ENCODE results near the gene CAPRIN2.

Gene CAPRIN2

DNA sequence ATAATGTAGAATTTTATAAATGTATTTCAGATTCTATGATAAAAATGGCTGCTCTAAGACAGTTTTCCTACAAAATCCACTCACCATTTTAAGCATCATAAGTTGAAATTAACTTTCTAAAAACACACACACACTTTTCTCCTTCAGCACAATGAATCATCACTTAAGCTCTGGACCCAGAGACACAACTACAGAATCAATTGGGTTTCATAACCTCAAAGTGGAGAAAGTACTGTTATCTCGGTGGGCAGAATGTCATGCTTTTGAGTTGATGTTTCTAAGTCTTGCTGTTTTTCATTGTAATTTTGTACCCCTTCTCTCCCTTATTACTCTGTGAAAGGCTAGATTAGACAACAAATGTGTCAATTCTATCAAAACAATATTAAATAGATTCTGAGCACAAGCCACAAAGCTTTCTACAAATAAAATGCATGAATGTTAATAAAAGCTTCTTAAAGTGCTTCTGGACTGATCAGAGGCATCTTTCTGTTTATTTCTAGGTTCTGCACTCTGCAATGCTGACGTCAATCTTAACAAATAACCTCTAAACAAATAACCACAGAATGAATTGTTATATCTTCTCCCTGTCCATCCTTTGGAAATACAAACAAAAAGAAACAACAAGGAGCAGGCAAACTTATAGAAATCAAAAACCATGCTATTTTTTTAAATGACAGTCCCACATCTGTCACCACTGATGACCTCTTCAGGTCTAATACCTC, 67.3 kb downstream of the CAPRIN2 start:
- H3K27me3 Mint-ChIP-seq: no peaks in the 10 kb centered on the region
- H3K36me3 Mint-ChIP-seq (ENCODE audit: low read depth): peaks cover 33% of the 10 kb centered on the region
- H3K4me3 Mint-ChIP-seq: no peak overlapping the region
- no peak overlapping the region for H3K27ac Mint-ChIP-seq
- H3K9me3 Mint-ChIP-seq: no peaks in the 10 kb centered on the region
- peaks cover 28% of the 10 kb centered on the region for H3K4me1 Mint-ChIP-seq (ENCODE audit: low read depth)
- intact Hi-C loops (cut with micrococcal nuclease): no loop called here

DNA sequence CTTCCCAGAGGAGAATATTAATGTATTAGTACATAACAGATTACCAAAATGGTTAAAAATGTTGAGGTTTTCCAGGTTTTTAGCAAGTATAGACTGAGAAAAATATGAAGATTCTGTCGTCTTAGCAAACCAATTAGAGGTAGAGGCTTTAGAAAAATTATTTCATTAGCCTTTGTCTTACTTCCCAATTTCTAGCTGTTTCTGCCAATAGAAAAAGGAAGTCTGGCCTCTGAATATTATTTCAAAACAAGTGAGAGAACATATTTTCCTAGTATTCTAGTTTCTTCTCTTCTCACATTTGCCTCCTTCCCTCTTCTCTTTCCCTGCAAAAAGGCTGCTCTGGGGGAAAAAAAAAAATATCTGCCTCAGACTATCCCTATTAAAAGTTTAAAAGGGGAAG, 75.5 kb downstream of the CAPRIN2 start:
- Mint-ChIP-seq H3K27me3 (no peaks in the 10 kb centered on the region), H3K9me3 (no peaks in the 10 kb centered on the region), H3K4me3 (no peak overlapping the region), H3K36me3 (ENCODE audit: low read depth) (peaks cover 46% of the 10 kb centered on the region), H3K27ac (peak overlapping the region; percentile 59), H3K4me1 (ENCODE audit: low read depth) (peaks cover 33% of the 10 kb centered on the region)
- intact Hi-C loops (cut with micrococcal nuclease): loop anchor here (2.0 to 5.0 kb wide), 2 partner anchors 16 to 73 kb away; partner anchors contain the start of genes CAPRIN2 and IPO8

DNA sequence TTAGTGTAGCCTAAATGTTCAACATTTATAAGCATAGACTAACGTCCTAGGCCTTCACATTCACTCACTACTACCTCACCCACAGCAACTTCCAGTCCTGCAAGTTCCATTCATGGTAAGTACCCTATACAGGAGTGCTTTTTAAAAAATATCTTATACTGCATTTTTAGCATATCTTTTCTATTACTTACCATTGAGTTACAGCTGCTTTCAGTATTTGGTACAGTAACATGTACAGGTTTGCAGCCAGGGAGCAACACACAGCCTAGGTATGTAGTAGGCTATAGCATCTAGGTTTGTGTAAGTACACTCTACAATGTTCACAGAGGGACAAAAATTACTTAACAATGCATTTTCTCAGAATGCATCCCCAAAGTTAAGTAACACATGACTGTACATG, 76.5 kb downstream of the CAPRIN2 start:
- Mint-ChIP-seq H3K36me3 (ENCODE audit: low read depth) (peaks cover 39% of the 10 kb centered on the region), H3K27ac (peak overlapping the region; percentile 59), H3K27me3 (no peaks in the 10 kb centered on the region), H3K4me1 (ENCODE audit: low read depth) (peaks cover 28% of the 10 kb centered on the region), H3K9me3 (no peaks in the 10 kb centered on the region), H3K4me3 (no peak overlapping the region)
- intact Hi-C loops (cut with micrococcal nuclease): loop anchor here (2.0 to 5.0 kb wide), 2 partner anchors 17 to 74 kb away; partner anchors contain the start of genes CAPRIN2 and IPO8

GRCh38 chr12:30661210-30661609, 93.5 kb downstream of the CAPRIN2 start:
- Mint-ChIP-seq H3K4me1 (ENCODE audit: low read depth) (no peaks in the 10 kb centered on the region), H3K36me3 (ENCODE audit: low read depth) (peaks cover 71% of the 10 kb centered on the region), H3K9me3 (no peaks in the 10 kb centered on the region), H3K27me3 (no peaks in the 10 kb centered on the region), H3K27ac (no peak overlapping the region), H3K4me3 (no peak overlapping the region)
- intact Hi-C loops (cut with micrococcal nuclease): no loop called here

All from dendritic cell treated with granulocyte-macrophage colony-stimulating factor and Interleukin-4, amounts not matched to agents 40 ng/mL and 50 ng/mL, for 4 days (primary cell).